ENCODE data around the gene PTPRN2.
"Not testable (repeated sequence)": the region's sequence is repeated elsewhere in the genome, so short reads cannot be mapped to it uniquely, and the experiment has no call there.

The PTPRN2 gene

DNA sequence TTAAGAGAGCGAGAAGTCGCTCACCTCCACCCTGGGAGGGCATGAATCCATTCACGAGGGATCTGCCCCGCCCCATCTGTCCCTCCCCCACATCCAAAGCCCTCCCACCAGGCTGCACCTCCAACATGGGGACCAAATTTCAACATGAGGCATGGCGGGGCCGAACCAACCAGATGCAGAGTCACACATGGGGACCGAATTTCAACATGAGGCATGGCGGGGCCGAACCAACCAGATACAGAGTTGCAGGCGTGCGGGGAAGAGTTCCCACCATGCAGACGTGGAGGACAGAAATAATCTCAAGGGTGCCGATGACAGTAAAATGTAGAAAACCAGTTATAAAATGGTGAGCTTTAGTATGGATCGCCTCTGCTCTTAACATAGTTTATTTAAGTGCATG, 686.5 kb downstream of the PTPRN2 start:
- no peak for DNase-seq

GRCh38 chr7:157900556-157900955, 687.1 kb downstream of the PTPRN2 start:
- DNase-seq, result no peak

DNA sequence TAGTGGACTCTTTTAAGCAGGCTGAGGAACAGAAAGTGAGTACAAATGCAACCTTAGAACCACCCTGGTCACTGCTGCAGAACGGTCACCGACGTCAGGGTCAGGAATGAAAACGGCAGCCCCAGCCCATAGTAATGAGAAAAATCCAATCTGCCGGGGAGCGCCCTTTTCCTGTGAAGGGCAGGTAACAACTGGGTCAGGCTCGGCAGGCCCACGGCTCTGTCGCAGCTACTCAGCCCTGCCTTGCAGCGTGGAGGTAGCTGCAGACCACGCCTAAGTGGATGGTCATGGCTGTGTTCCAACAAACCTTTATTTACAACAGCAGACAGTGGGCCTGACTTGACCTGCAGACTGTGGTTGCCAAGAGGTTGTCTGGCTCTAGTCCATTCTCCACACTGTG, 687.6 kb downstream of the PTPRN2 start:
- no peak for DNase-seq

DNA sequence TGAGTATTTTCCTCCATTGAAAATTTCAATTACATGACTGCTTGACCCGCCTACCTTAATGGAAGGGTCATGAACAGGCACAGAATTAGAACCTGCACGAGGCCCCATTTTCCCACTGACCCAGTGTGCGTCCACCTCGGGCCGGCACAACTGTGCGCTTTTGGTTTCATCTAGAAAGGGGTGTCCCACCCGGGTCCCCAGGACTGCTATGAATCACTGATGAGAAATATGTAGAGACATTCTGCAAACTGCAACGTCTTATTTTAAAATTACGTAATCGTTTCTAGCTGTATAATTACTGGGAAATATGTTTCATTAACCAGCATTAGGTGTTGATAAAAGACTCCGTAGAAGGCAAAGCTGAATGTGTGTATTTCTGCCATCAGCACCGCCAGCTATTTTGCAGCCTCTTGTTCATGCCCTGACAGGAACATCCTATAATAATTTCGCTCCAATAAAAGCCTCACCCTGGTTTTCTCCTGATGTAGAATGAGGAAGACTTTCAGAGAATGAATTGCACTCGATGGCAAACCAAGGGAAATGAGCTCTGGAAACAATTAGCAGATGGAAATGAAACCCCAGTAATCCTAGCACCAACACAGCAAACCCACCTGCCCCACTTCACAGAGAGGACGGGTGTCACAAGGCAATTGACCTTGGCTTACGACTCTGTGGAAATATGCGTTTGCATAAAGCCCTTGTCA, 688.7 kb downstream of the PTPRN2 start:
- no peak for DNase-seq

DNA sequence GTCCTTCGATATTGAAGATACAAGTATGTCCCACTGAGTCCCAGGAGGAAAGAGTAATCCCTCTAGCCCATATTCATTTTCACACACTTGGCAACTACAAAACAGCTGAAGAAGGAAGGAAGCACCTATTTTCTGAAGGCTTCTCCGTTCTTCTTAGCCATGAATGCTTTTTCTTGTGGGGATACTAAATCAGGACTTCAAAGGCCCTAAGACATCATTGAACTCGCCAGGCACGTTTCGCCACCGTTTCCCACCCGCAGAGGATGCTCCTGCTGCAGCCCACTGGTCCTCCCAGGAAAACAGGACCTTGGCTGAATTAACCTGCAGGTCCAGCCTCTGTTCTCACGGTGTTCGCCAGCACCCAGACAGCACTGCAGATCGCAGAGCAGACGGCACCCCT, 689.4 kb downstream of the PTPRN2 start:
- no peak for DNase-seq

GRCh38 chr7:157897681-157898080, 689.9 kb downstream of the PTPRN2 start:
- no peak for DNase-seq

GRCh38 chr7:157896774-157897555, 690.7 kb downstream of the PTPRN2 start:
- no peak for DNase-seq

DNA sequence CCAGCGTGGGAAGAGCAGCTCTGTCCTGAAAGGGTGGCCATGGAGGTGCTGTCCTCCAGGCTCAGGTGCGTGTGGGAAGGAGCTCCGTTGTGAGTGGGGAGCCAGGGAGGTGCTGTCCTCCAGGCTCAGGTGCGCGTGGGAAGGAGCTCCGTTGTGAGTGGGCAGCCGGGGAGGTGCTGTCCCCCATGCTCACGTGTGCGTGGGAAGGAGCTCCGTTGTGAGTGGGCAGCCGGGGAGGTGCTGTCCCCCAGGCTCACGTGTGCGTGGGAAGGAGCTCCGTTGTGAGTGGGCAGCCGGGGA, 691.3 kb downstream of the PTPRN2 start:
- DNase-seq, result not testable (repeated sequence)

GRCh38 chr7:157895520-157896375, 691.9 kb downstream of the PTPRN2 start:
- DNase-seq, result no peak

GRCh38 chr7:157895098-157895497, 692.5 kb downstream of the PTPRN2 start:
- not testable (repeated sequence) for DNase-seq

GRCh38 chr7:157893535-157894044, 694.0 kb downstream of the PTPRN2 start:
- no peak for DNase-seq

GRCh38 chr7:157892751-157893523, 694.7 kb downstream of the PTPRN2 start:
- no peak for DNase-seq

DNA sequence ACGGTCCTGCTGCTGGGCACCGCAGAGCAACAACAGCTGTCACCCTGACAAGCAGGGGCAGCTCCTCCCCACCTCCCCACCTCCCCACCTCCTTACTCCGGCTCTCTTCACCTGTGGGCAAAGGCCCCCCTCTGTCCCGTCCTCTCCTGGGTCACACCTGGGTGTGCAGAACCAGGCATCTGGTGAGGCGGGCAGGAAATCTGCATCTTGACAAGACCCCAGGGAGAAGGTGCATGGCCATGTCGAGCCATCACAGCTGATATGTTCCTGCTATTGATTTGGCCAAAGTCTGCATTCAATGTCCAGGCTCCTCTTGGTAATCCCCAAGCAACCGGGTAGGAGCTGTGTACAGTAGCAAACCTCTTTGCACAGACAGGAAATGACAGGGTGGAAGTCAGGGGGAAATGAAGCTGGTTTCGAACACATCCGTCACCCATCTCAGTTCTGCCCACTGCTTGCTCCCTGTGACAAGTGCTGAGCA, 696.7 kb downstream of the PTPRN2 start:
- no peak for DNase-seq

DNA sequence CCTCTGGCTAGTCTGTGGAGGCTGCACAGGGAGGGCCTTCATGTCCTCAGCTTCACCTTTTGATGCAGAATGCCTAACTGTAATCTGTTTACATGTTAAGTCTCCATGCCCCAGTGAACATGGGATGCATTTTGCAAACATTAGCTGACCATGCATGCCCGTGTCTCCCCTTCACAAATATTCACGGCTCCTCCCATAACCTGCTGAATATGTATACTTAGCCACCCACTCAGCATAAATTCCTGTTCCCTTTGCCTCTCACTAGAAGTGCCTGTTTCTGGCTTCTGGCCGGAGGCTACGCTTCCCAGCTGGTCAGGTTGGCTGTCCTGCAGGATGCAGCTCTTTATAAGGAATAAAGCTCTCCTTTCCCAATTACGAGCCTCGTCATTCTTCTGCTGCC, 698.1 kb downstream of the PTPRN2 start:
- DNase-seq, result no peak

DNA sequence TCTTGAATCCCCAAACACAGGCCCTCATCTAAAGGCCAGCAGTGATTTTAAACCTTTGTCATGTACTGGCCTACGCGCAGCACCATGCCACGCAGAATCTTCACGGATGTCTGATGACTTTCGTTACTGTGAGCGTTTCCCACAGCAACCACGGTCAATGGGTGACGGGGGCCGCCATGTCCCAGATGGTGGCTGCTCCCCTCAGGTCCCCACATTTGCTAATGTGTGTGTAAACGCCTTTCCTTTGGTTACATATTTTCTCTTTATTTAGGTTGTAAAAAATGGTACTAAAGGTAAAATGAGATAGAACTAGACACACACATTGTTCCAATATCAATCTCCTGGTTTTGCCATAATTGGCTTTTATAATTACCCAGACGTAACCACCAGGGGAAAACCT, 699.0 kb downstream of the PTPRN2 start:
- no peak for DNase-seq

GRCh38 chr7:157887400-157887799, 700.2 kb downstream of the PTPRN2 start:
- no peak for DNase-seq

DNA sequence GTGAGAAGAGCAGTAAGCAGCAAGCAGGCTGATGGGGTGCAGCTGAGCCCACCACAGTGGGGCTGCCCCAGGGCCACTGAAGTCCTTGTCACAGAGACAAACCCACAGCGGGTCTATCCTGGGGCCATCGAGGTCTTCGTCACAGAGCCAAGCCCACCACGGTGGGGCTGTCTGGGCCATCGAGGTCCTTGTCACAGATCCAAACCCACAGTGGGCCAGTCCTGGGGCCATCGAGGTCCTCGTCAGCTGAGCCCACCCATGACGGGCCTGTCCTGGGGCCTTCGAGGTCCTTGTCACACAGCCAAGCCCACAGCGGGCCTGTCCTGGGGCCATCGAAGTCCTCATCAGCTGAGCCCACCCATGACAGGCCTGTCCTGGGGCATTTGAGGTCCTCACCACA, 700.9 kb downstream of the PTPRN2 start:
- no peak for DNase-seq

DNA sequence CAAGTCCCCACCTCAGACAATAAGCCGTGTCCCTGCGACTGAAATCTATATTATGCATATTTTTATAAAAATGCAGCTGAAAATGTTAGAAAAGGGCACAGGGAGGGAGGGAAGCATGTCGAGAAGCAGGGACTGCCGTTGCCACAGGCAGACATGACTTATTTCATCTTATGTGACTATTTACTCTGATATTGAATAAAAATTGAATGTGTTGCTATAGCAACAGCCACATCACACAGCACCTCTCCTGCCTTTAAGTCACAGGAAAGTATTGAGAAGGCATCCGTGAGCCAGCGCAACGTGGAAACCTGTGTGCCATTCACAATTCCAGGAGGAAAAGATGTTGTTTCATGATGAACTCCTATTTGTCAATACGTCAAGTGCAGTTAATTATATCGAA, 701.4 kb downstream of the PTPRN2 start:
- no peak for DNase-seq

GRCh38 chr7:157885140-157885539, 702.5 kb downstream of the PTPRN2 start:
- DNase-seq, result no peak

- DNase-seq, result no peak
These were observed 703.1 kb downstream of the PTPRN2 start for GRCh38 chr7:157884461-157885062.

DNA sequence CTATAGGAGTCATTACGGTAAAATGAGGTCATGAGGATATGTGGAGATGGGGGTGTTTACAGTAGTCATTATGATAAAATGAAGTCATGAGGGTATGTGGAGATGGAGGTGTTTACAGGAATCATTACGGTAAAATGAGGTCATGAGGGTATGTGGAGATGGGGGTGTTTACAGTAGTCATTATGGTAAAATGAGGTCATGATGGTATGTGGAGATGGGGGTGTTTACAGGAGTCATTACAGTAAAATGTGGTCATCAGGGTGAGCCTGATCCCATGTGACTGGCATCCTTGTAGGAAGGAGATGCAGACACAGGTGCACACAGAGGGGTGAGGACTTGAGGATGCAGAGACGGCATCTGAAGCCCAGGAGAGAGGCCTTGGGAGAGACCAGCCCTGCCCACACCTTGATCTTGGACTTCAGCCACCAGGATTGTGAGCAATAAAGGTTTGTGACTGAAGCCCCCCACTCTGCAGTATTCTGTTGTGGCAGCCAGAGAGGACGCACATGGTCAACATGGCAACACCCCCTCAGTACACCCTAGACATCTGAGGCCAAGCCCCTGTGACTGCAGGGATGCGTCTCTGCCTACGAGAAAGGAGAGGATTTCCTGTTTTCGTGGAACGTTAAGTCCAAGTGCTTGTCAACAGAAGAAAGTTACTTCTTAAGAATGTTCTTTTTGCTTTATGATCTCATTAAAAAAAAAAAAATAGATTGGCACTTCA, 706.4 kb downstream of the PTPRN2 start:
- DNase-seq, result no peak

Data from activated CD4-positive, CD25-positive, alpha-beta regulatory T cell (primary cell).